HepG2 (cell line): ENCODE data around the gene MCAM. TPM values are rescaled to one million over a fixed set of nuclear protein-coding genes. Genes with fewer than 3 reads are reported as not detected.

ENCODE experiments used
- AFF4 ChIP-seq: sonication (generic); formaldehyde crosslinking; IDR thresholded peaks from 2 replicates; pipeline ENCODE4 v1.4.0; 2020; ENCODE audit warnings: missing genetic modification reagents
- ELF3 ChIP-seq: IDR thresholded peaks from 2 replicates; pipeline ENCODE4 v1.6.1; 2016; ENCODE audit warnings: missing genetic modification reagents, missing compliant biosample characterization
- KAT7 ChIP-seq: IDR thresholded peaks from 2 replicates; pipeline ENCODE4 v1.6.1; 2018; ENCODE audit warnings: borderline replicate concordance, missing compliant biosample characterization
- KIAA2018 ChIP-seq: sonication (generic); formaldehyde crosslinking; IDR thresholded peaks from 2 replicates; pipeline ENCODE4 v1.5.0; 2020; ENCODE audit warnings: mild to moderate bottlenecking, missing genetic modification reagents, borderline replicate concordance
- NFYB ChIP-seq: sonication (generic); formaldehyde crosslinking; IDR thresholded peaks from 2 replicates; pipeline ENCODE4 v1.4.0; 2020; ENCODE audit warnings: missing genetic modification reagents
- PHB2 ChIP-seq: fragments of 450-650 bp; IDR thresholded peaks from 2 replicates; pipeline ENCODE4 v1.6.1; 2018; ENCODE audit not compliant: partially characterized antibody
- ZNF550 ChIP-seq: sonication (generic); formaldehyde crosslinking; IDR thresholded peaks from 2 replicates; pipeline ENCODE4 v1.4.0; 2020; ENCODE audit warnings: mild to moderate bottlenecking, missing genetic modification reagents, borderline replicate concordance
- polyA plus RNA-seq, 8 experiments: library from polyadenylated mRNA; depleted of rRNA in 3 of 8; stranded (reverse) in 7 of 8; unstranded in 1 of 8; fragments of >200 nt; fragmentation: Illumina TruSeq in 4 of 8; extraction: Trizol in 4 of 8; gene quantifications; 2 replicates each; pipeline versions ENCODE4 v1.2.1 to v1.2.3, GENCODE V29; 2011 to 2016; ENCODE audit warnings: low read depth in 4 of 8, missing spikeins in 1 of 8, mixed read lengths in 1 of 8; ENCODE audit not compliant: insufficient read depth in 1 of 8
- total RNA-seq, 5 experiments: library from RNA; depleted of rRNA; stranded (reverse); fragments of >200 nt; fragmentation: Illumina TruSeq; extraction: Trizol; gene quantifications; 2 replicates each; pipeline ENCODE4 v1.2.3, GENCODE V29; 2016; ENCODE audit warnings: low read depth in 1 of 5
- TF ChIP-seq, protein P1 (sequence below): sonication (generic); formaldehyde crosslinking; IDR thresholded peaks from 2 replicates; pipeline ENCODE4 v1.5.0; 2020; ENCODE audit warnings: mild to moderate bottlenecking, missing genetic modification reagents, borderline replicate concordance

Gene MCAM
- total and polyA plus RNA-seq, 2 of the 13 experiments (the other 11 are each of a cell fraction or from before 2014, with no cell fraction given) = 12.1 to 15.2 TPM

- TF ChIP-seq, protein P1, sequence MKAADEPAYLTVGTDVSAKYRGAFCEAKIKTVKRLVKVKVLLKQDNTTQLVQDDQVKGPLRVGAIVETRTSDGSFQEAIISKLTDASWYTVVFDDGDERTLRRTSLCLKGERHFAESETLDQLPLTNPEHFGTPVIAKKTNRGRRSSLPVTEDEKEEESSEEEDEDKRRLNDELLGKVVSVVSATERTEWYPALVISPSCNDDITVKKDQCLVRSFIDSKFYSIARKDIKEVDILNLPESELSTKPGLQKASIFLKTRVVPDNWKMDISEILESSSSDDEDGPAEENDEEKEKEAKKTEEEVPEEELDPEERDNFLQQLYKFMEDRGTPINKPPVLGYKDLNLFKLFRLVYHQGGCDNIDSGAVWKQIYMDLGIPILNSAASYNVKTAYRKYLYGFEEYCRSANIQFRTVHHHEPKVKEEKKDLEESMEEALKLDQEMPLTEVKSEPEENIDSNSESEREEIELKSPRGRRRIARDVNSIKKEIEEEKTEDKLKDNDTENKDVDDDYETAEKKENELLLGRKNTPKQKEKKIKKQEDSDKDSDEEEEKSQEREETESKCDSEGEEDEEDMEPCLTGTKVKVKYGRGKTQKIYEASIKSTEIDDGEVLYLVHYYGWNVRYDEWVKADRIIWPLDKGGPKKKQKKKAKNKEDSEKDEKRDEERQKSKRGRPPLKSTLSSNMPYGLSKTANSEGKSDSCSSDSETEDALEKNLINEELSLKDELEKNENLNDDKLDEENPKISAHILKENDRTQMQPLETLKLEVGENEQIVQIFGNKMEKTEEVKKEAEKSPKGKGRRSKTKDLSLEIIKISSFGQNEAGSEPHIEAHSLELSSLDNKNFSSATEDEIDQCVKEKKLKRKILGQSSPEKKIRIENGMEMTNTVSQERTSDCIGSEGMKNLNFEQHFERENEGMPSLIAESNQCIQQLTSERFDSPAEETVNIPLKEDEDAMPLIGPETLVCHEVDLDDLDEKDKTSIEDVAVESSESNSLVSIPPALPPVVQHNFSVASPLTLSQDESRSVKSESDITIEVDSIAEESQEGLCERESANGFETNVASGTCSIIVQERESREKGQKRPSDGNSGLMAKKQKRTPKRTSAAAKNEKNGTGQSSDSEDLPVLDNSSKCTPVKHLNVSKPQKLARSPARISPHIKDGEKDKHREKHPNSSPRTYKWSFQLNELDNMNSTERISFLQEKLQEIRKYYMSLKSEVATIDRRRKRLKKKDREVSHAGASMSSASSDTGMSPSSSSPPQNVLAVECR = no peak
- TF ChIP-seq AFF4 (no peak), NFYB (CRISPR knock-in tag) (no peak), ELF3 (CRISPR knock-in tag) (no peak), ZNF550 (CRISPR knock-in tag) (no peak), PHB2 (no peak), KAT7 (CRISPR knock-in tag) (no peak), KIAA2018 (CRISPR knock-in tag) (no peak)
Observed at GRCh38 chr11:119345685-119346084, 28.8 kb upstream of the MCAM start (continued).
